HEK293 (cell line): ENCODE measurements around the gene JPH3.

Source experiments
- CTCF ChIA-PET: fragments of 350-600 bp; formaldehyde crosslinking; extraction: SDS; loops from one replicate; lab custom pipeline; 2021; ENCODE audit warnings: antibody characterized with exemption; lab: Yijun Ruan, JAX
- POLR2A ChIA-PET: fragments of 300-600 bp; formaldehyde crosslinking; extraction: SDS; loops from one replicate; lab custom pipeline; 2020; ENCODE audit warnings: antibody characterized with exemption, inconsistent platforms; lab: Yijun Ruan, JAX
- H3K27ac ChIP-seq: fragments of 200-500 bp; sonication (Bioruptor generic); 2 replicates; pipeline ENCODE4 v1.5.1; 2014; ENCODE audit warnings: low read depth, low read length, control low read depth, inconsistent platforms; ENCODE audit errors: extremely low read depth
- H3K36me3 ChIP-seq, 2 experiments: fragments of 200-500 bp in 1 of 2; sonication (Bioruptor generic) in 1 of 2; 1 replicate in 1 of 2; 2 replicates in 1 of 2; pipeline ENCODE4 v1.5.1; 2014 to 2017; ENCODE audit warnings: inconsistent platforms in 2 of 2, low read length in 2 of 2; ENCODE audit not compliant: control insufficient read depth in 2 of 2, insufficient read depth in 1 of 2
- H3K4me1 ChIP-seq: fragments of 200-500 bp; sonication (Bioruptor generic); 2 replicates; pipeline ENCODE4 v1.5.1; 2014; ENCODE audit warnings: mild to moderate bottlenecking, low read length, inconsistent platforms; ENCODE audit not compliant: control insufficient read depth, insufficient read depth
- H3K4me3 ChIP-seq: 2 replicates; pipeline ENCODE4 v1.5.1; 2011; ENCODE audit warnings: low read depth, mild to moderate bottlenecking, control low read depth, low read length, moderate library complexity
- H3K9me3 ChIP-seq: fragments of 200-500 bp; sonication (Bioruptor generic); 2 replicates; pipeline ENCODE4 v1.5.1; 2014; ENCODE audit warnings: low read depth, low read length, inconsistent platforms; ENCODE audit not compliant: control insufficient read depth, insufficient read depth
- OSR2 ChIP-seq: fragments of 450-650 bp; formaldehyde crosslinking; IDR thresholded peaks from 2 replicates; pipeline ENCODE4 v1.5.1; 2016; ENCODE audit warnings: missing biosample characterization, missing genetic modification characterization
- TCF7L2 ChIP-seq: IDR thresholded peaks from 2 replicates; pipeline ENCODE4 v1.6.1; 2011; ENCODE audit warnings: low read depth, mild to moderate bottlenecking, inconsistent platforms, low read length, moderate library complexity, borderline replicate concordance
- TSHZ1 ChIP-seq: fragments of 450-650 bp; formaldehyde crosslinking; IDR thresholded peaks from 2 replicates; pipeline ENCODE4 v1.5.1; 2016; ENCODE audit warnings: missing biosample characterization, missing genetic modification characterization, borderline replicate concordance
- WT1 ChIP-seq: fragments of 450-650 bp; formaldehyde crosslinking; IDR thresholded peaks from 2 replicates; pipeline ENCODE4 v1.5.1; 2016; ENCODE audit warnings: missing biosample characterization, missing genetic modification characterization
- YY1 ChIP-seq: fragments of 450-650 bp; formaldehyde crosslinking; IDR thresholded peaks from 2 replicates; pipeline ENCODE4 v1.5.1; 2018; ENCODE audit warnings: missing biosample characterization, missing genetic modification characterization
- ZBTB20 ChIP-seq: fragments of 450-650 bp; formaldehyde crosslinking; IDR thresholded peaks from 2 replicates; pipeline ENCODE4 v1.5.1; 2016; ENCODE audit warnings: missing biosample characterization, missing genetic modification characterization
- ZBTB21 ChIP-seq: fragments of 450-650 bp; formaldehyde crosslinking; IDR thresholded peaks from 2 replicates; pipeline ENCODE4 v1.5.1; 2017; ENCODE audit warnings: missing biosample characterization, missing genetic modification characterization
- ZNF121 ChIP-seq: fragments of 450-650 bp; formaldehyde crosslinking; IDR thresholded peaks from 2 replicates; pipeline ENCODE4 v1.5.1; 2016; ENCODE audit warnings: missing biosample characterization, missing genetic modification characterization
- ZNF19 ChIP-seq: fragments of 450-650 bp; formaldehyde crosslinking; IDR thresholded peaks from 2 replicates; pipeline ENCODE4; 2016; ENCODE audit warnings: missing biosample characterization, missing genetic modification characterization, low read depth
- ZNF211 ChIP-seq: fragments of 450-650 bp; formaldehyde crosslinking; IDR thresholded peaks from 2 replicates; pipeline ENCODE4 v1.5.1; 2016; ENCODE audit warnings: low read depth, missing biosample characterization, missing genetic modification characterization
- ZNF239 ChIP-seq: fragments of 450-650 bp; formaldehyde crosslinking; IDR thresholded peaks from 2 replicates; pipeline ENCODE4 v1.5.1; 2016; ENCODE audit warnings: missing biosample characterization, missing genetic modification characterization
- ZNF266 ChIP-seq: fragments of 450-650 bp; formaldehyde crosslinking; IDR thresholded peaks from 2 replicates; pipeline ENCODE4 v1.5.1; 2016; ENCODE audit warnings: missing biosample characterization, missing genetic modification characterization, low read depth
- ZNF274 ChIP-seq, 2 experiments: fragments of 200-500 bp in 1 of 2; fragments of 450-650 bp in 1 of 2; sonication (Bioruptor generic) in 1 of 2; formaldehyde crosslinking in 1 of 2; IDR thresholded peaks; 2 replicates each; pipeline versions ENCODE4 v1.5.1 to v1.6.1; 2014 to 2016; ENCODE audit warnings: borderline replicate concordance in 1 of 2, inconsistent platforms in 1 of 2, low read length in 1 of 2, missing biosample characterization in 1 of 2, missing genetic modification characterization in 1 of 2
- ZNF302 ChIP-seq: fragments of 450-650 bp; formaldehyde crosslinking; IDR thresholded peaks from 2 replicates; pipeline ENCODE4 v1.5.1; 2016; ENCODE audit warnings: missing biosample characterization, missing genetic modification characterization, low read depth
- ZNF335 ChIP-seq: fragments of 450-650 bp; formaldehyde crosslinking; conservative IDR thresholded peaks from 2 replicates; pipeline ENCODE4 v1.5.1; 2016; ENCODE audit warnings: missing biosample characterization, missing genetic modification characterization
- ZNF37A ChIP-seq: fragments of 450-650 bp; IDR thresholded peaks from 2 replicates; pipeline ENCODE4 v1.5.1; 2018; ENCODE audit warnings: missing biosample characterization, missing genetic modification characterization
- ZNF398 ChIP-seq: fragments of 450-650 bp; formaldehyde crosslinking; IDR thresholded peaks from 2 replicates; pipeline ENCODE4 v1.5.1; 2017; ENCODE audit warnings: missing biosample characterization, missing genetic modification characterization
- ZNF521 ChIP-seq: fragments of 450-650 bp; formaldehyde crosslinking; IDR thresholded peaks from 2 replicates; pipeline ENCODE4 v1.5.1; 2017; ENCODE audit warnings: missing biosample characterization, mild to moderate bottlenecking, missing genetic modification characterization
- ZNF530 ChIP-seq: fragments of 450-650 bp; formaldehyde crosslinking; IDR thresholded peaks from 2 replicates; pipeline ENCODE4 v1.5.1; 2016; ENCODE audit warnings: low read depth, missing biosample characterization, missing genetic modification characterization
- ZNF555 ChIP-seq: fragments of 450-650 bp; formaldehyde crosslinking; conservative IDR thresholded peaks from 2 replicates; pipeline ENCODE4 v1.5.1; 2017; ENCODE audit warnings: missing biosample characterization, mild to moderate bottlenecking, missing genetic modification characterization, inconsistent platforms
- ZNF571 ChIP-seq: fragments of 450-650 bp; formaldehyde crosslinking; IDR thresholded peaks from 2 replicates; pipeline ENCODE4 v1.5.0; 2017; ENCODE audit warnings: missing biosample characterization, missing genetic modification characterization
- ZNF624 ChIP-seq: fragments of 450-650 bp; formaldehyde crosslinking; IDR thresholded peaks from 2 replicates; pipeline ENCODE4 v1.5.1; 2017; ENCODE audit warnings: missing biosample characterization, missing genetic modification characterization
- ZNF692 ChIP-seq: fragments of 450-650 bp; formaldehyde crosslinking; IDR thresholded peaks from 2 replicates; pipeline ENCODE4 v1.5.1; 2016; ENCODE audit warnings: missing biosample characterization, missing genetic modification characterization
- ZNF76 ChIP-seq: fragments of 450-650 bp; formaldehyde crosslinking; IDR thresholded peaks from 2 replicates; pipeline ENCODE4; 2016; ENCODE audit warnings: low read depth, missing biosample characterization, missing genetic modification characterization, borderline replicate concordance
- ZSCAN30 ChIP-seq: fragments of 450-650 bp; IDR thresholded peaks from 2 replicates; pipeline ENCODE4 v1.5.1; 2018; ENCODE audit warnings: missing biosample characterization, mild to moderate bottlenecking, missing genetic modification characterization, moderate library complexity
- TF ChIP-seq, protein P1 (sequence below): fragments of 450-650 bp; formaldehyde crosslinking; IDR thresholded peaks from 2 replicates; pipeline ENCODE4 v1.5.1; 2016; ENCODE audit warnings: missing biosample characterization, missing genetic modification characterization
- TF ChIP-seq, protein P2 (sequence below): fragments of 450-650 bp; formaldehyde crosslinking; IDR thresholded peaks from 2 replicates; pipeline ENCODE4 v1.5.1; 2016; ENCODE audit warnings: missing biosample characterization, missing genetic modification characterization

JPH3 gene

DNA sequence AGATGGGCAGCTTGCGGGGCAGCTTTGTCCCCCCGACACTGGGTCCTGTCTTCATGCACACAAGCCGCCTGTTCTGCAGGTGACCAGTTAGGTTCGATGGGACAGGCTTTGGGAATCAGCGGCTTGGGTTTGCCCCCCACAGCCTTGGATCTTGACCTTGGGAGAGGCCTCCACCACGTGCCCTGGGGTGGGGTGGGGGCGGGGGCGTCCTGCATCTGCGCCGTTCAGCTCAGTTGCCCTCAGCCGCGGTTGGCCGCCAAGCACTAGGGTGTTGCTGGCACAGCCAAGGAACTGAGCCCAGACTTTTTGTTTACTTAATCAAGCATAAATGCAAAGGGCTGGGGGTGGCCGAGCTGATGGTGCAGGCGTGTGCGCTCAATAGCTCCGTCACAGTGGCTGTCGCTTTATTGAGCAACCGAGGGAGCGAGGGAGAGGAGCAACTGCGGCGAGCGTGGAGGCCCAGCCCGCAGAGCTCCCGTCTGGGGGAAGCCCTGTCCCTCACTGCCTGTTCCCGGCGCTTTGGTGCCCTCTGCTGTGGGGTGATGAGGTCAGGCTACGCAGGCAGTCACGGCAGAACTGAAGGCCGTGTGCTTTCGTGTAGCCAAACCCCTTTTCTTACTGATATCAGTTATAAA, 33.9 kb downstream of the JPH3 start:
- Histone ChIP-seq H3K27ac (no peak overlapping the region), H3K4me3 (no peak overlapping the region)
- POLR2A ChIA-PET: interaction anchor here (0.6 to 1.1 kb wide), 4 partner anchors 53 to 319 kb away, joined by 3 to 8 read pairs (median 4); partner anchors contain the start of gene C16orf95
- TF ChIP-seq, protein P1, sequence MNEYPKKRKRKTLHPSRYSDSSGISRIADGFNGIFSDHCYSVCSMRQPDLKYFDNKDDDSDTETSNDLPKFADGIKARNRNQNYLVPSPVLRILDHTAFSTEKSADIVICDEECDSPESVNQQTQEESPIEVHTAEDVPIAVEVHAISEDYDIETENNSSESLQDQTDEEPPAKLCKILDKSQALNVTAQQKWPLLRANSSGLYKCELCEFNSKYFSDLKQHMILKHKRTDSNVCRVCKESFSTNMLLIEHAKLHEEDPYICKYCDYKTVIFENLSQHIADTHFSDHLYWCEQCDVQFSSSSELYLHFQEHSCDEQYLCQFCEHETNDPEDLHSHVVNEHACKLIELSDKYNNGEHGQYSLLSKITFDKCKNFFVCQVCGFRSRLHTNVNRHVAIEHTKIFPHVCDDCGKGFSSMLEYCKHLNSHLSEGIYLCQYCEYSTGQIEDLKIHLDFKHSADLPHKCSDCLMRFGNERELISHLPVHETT (tag by site-specific recombination): no peak
- no peak for TF ChIP-seq ZNF521 (tag by site-specific recombination)
- no peak for TF ChIP-seq ZNF211 (tag by site-specific recombination)
- TF ChIP-seq ZBTB21: peak; percentile 21; the same call in 1 of the 2 replicates
- TF ChIP-seq ZNF571 (tag by site-specific recombination): no peak
- TF ChIP-seq OSR2 (tag by site-specific recombination): no peak
- peak; percentile 41 for TF ChIP-seq ZNF335 (tag by site-specific recombination)
- TF ChIP-seq ZNF530 (tag by site-specific recombination): no peak
- no peak; the same call in 1 of the 2 replicates for TF ChIP-seq ZBTB20
- TF ChIP-seq ZNF121 (tag by site-specific recombination): no peak
- TF ChIP-seq ZNF555 (tag by site-specific recombination): no peak
- no peak for TF ChIP-seq WT1 (tag by site-specific recombination)
- TF ChIP-seq ZNF624: no peak
- TF ChIP-seq, protein P2, sequence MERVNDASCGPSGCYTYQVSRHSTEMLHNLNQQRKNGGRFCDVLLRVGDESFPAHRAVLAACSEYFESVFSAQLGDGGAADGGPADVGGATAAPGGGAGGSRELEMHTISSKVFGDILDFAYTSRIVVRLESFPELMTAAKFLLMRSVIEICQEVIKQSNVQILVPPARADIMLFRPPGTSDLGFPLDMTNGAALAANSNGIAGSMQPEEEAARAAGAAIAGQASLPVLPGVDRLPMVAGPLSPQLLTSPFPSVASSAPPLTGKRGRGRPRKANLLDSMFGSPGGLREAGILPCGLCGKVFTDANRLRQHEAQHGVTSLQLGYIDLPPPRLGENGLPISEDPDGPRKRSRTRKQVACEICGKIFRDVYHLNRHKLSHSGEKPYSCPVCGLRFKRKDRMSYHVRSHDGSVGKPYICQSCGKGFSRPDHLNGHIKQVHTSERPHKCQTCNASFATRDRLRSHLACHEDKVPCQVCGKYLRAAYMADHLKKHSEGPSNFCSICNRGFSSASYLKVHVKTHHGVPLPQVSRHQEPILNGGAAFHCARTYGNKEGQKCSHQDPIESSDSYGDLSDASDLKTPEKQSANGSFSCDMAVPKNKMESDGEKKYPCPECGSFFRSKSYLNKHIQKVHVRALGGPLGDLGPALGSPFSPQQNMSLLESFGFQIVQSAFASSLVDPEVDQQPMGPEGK (tag by site-specific recombination): peak; percentile 24; the same call in 1 of the 2 replicates
- TF ChIP-seq ZNF37A (tag by site-specific recombination): no peak
- no peak for TF ChIP-seq ZNF239 (tag by site-specific recombination)
- no peak for TF ChIP-seq ZNF302 (tag by site-specific recombination)
- no peak for TF ChIP-seq YY1 (tag by site-specific recombination)
- TF ChIP-seq ZNF76: no peak
- TF ChIP-seq ZNF19: no peak
- no peak for TF ChIP-seq TCF7L2
- TF ChIP-seq ZNF398 (tag by site-specific recombination): no peak
- TF ChIP-seq ZNF266 (tag by site-specific recombination): no peak
- no peak for TF ChIP-seq ZNF692 (tag by site-specific recombination)
- no peak for TF ChIP-seq TSHZ1 (tag by site-specific recombination)
- TF ChIP-seq ZSCAN30 (tag by site-specific recombination): no peak
- no peak for TF ChIP-seq ZNF274 (IDR thresholded peaks at IDR 0.05; ENCODE audit: low read length)
- no peak for TF ChIP-seq ZNF274 (tag by site-specific recombination; IDR thresholded peaks at IDR 0.05; ENCODE audit: borderline replicate concordance)

More for the DNA sequence above, 33.9 kb downstream of the JPH3 start:
- H3K9me3 ChIP-seq: no peaks in the 10 kb centered on the region
- CTCF ChIA-PET: interaction anchor here (0.5 to 4.2 kb wide), 58 partner anchors 9 to 1170 kb away, joined by 3 to 38 read pairs (median 5); no protein-coding TSS in a partner anchor
- no peaks in the 10 kb centered on the region for H3K36me3 ChIP-seq
- H3K4me1 ChIP-seq: no peaks in the 10 kb centered on the region; the same call in 1 of the 2 replicates
